ENCODE data around the gene DLGAP1. TPM values are rescaled to one million over a fixed set of nuclear protein-coding genes. Genes with fewer than 3 reads are reported as not detected.

The DLGAP1 gene
- total RNA-seq, 1 experiment from 2014 or later: 23.0 TPM

GRCh38 chr18:3804336-3804735 lies 650.8 kb downstream of the DLGAP1 start:
- no peak overlapping the region for H3K4me3 Mint-ChIP-seq
- ChIA-PET POLR2A (no interaction called here), CTCF (interaction anchor here (0.9 to 2.1 kb wide), 3 partner anchors 32 to 167 kb away, joined by 3 to 27 read pairs (median 4); no protein-coding TSS in a partner anchor)
- DNase-seq (ENCODE audit: low spot score) (no peak), ATAC-seq (no peak)
- H3K27me3 Mint-ChIP-seq (ENCODE audit: low read depth): no peaks in the 10 kb centered on the region
- H3K36me3 Mint-ChIP-seq: no peaks in the 10 kb centered on the region
- H3K4me1 Mint-ChIP-seq: 0 out of 2 replicates have a peak, but pooled peaks cover 9% of the 10 kb centered on the region
- TF ChIP-seq USF2 (CRISPR knock-in tag; IDR thresholded peaks at IDR 0.05) (no peak), STAT6 (CRISPR knock-in tag; conservative IDR thresholded peaks at IDR 0.05; ENCODE audit: low read depth) (no peak), PRRX2 (CRISPR knock-in tag; IDR thresholded peaks at IDR 0.05) (no peak), ZNF396 (CRISPR knock-in tag; IDR thresholded peaks at IDR 0.05; ENCODE audit: borderline replicate concordance) (no peak)
- H3K27ac Mint-ChIP-seq: no peak overlapping the region
- no peaks in the 10 kb centered on the region for H3K9me3 Mint-ChIP-seq

- Mint-ChIP-seq H3K4me3 (no peak overlapping the region), H3K27me3 (ENCODE audit: low read depth) (no peaks in the 10 kb centered on the region), H3K27ac (no peak overlapping the region), H3K9me3 (no peaks in the 10 kb centered on the region), H3K4me1 (0 out of 2 replicates have a peak, but pooled peaks cover 9% of the 10 kb centered on the region), H3K36me3 (no peaks in the 10 kb centered on the region)
- ATAC-seq (no peak), DNase-seq (ENCODE audit: low spot score) (no peak)
- ChIA-PET POLR2A (interaction anchor here (0.6 kb wide), 1 partner anchor 25 kb away, joined by 4 read pairs; no protein-coding TSS in a partner anchor), CTCF (interaction anchor here (1.0 to 2.1 kb wide), 2 partner anchors 32 to 170 kb away, joined by 3 to 15 read pairs; no protein-coding TSS in a partner anchor)
- no peak for TF ChIP-seq RELA (CRISPR knock-in tag; IDR thresholded peaks at IDR 0.05; ENCODE audit: borderline replicate concordance)
- TF ChIP-seq MAX (CRISPR knock-in tag; IDR thresholded peaks at IDR 0.05): no peak
- no peak for TF ChIP-seq MYBL2 (CRISPR knock-in tag; IDR thresholded peaks at IDR 0.05)
- no peak for TF ChIP-seq HMGXB4 (CRISPR knock-in tag; IDR thresholded peaks at IDR 0.05)
- no peak for TF ChIP-seq PREB (CRISPR knock-in tag; IDR thresholded peaks at IDR 0.05; ENCODE audit: borderline replicate concordance)
- TF ChIP-seq ZMAT4 (CRISPR knock-in tag; IDR thresholded peaks at IDR 0.05): no peak
- TF ChIP-seq CDX4 (CRISPR knock-in tag; IDR thresholded peaks at IDR 0.05; ENCODE audit: borderline replicate concordance): no peak
- TF ChIP-seq HMGA2 (CRISPR knock-in tag; IDR thresholded peaks at IDR 0.05): no peak
- TF ChIP-seq ATF2 (CRISPR knock-in tag; IDR thresholded peaks at IDR 0.05; ENCODE audit: borderline replicate concordance, low read depth): no peak
- TF ChIP-seq ETV6 (CRISPR knock-in tag; IDR thresholded peaks at IDR 0.05): no peak
- no peak for TF ChIP-seq ZBTB43 (CRISPR knock-in tag; IDR thresholded peaks at IDR 0.05)
- no peak for TF ChIP-seq SP1 (CRISPR knock-in tag; conservative IDR thresholded peaks at IDR 0.05)
- no peak for TF ChIP-seq E2F1 (CRISPR knock-in tag; IDR thresholded peaks at IDR 0.05)
- TF ChIP-seq OVOL2 (CRISPR knock-in tag; IDR thresholded peaks at IDR 0.05; ENCODE audit: borderline replicate concordance): no peak
- TF ChIP-seq ZNF281 (CRISPR knock-in tag; IDR thresholded peaks at IDR 0.05): no peak
Measured at GRCh38 chr18:3803350-3803749, 651.8 kb downstream of the DLGAP1 start.

All from WTC11 (cell line).